Measurements from ENCODE around the gene ELP1. TPM values are rescaled to one million over a fixed set of nuclear protein-coding genes. Genes with fewer than 3 reads are reported as not detected.

ELP1 gene
- total and polyA plus RNA-seq, 2 experiments from 2014 or later = 25.0 to 31.7 TPM

DNA sequence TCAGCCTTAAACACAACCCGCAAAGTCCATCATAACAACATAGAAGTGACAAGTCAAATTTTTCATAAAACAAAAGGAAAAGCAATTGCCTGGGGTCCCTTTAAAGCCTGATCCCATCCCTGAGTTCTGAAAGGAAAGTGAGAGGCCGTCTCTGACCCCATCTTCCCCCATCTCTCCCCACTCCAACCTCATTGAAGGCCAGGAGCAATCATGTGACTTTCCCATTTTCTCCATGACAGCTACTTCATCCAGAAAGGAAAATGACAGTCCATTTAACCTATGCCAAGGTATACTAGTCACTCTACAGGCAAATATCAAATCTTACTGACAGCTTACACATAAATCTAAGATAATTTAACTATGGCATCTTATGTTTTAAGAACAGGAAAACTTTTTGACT lies 56.4 kb downstream of the ELP1 start:
- Histone ChIP-seq H3K4me1 (ENCODE audit: low read depth) (no peaks in the 10 kb centered on the region), H3K36me3 (peaks cover 77% of the 10 kb centered on the region), H3K9me3 (ENCODE audit: low read depth) (no peaks in the 10 kb centered on the region), H3K27me3 (no peaks in the 10 kb centered on the region), H3K27ac (no peak overlapping the region), H3K4me3 (no peak overlapping the region)
- DNase-seq (ENCODE audit: low read depth in 1 of 2, low spot score in 1 of 2) = no peak
- TF ChIP-seq, protein P1, sequence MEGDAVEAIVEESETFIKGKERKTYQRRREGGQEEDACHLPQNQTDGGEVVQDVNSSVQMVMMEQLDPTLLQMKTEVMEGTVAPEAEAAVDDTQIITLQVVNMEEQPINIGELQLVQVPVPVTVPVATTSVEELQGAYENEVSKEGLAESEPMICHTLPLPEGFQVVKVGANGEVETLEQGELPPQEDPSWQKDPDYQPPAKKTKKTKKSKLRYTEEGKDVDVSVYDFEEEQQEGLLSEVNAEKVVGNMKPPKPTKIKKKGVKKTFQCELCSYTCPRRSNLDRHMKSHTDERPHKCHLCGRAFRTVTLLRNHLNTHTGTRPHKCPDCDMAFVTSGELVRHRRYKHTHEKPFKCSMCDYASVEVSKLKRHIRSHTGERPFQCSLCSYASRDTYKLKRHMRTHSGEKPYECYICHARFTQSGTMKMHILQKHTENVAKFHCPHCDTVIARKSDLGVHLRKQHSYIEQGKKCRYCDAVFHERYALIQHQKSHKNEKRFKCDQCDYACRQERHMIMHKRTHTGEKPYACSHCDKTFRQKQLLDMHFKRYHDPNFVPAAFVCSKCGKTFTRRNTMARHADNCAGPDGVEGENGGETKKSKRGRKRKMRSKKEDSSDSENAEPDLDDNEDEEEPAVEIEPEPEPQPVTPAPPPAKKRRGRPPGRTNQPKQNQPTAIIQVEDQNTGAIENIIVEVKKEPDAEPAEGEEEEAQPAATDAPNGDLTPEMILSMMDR (IDR thresholded peaks at IDR 0.05; ENCODE audit: low read depth, low read length) = no peak

GRCh38 chr9:108876425-108876824 lies 57.5 kb downstream of the ELP1 start:
- TF ChIP-seq, protein P1 (IDR thresholded peaks at IDR 0.05; ENCODE audit: low read depth, low read length) = no peak
- H3K27me3 ChIP-seq = no peaks in the 10 kb centered on the region
- H3K4me3 ChIP-seq = no peak overlapping the region
- no peaks in the 10 kb centered on the region for H3K9me3 ChIP-seq (ENCODE audit: low read depth)
- H3K4me1 ChIP-seq (ENCODE audit: low read depth) = no peaks in the 10 kb centered on the region
- no peak for DNase-seq (ENCODE audit: low read depth in 1 of 2, low spot score in 1 of 2)
- no peak overlapping the region for H3K27ac ChIP-seq
- H3K36me3 ChIP-seq = peaks cover 81% of the 10 kb centered on the region

GRCh38 chr9:108874058-108874788 lies 59.7 kb downstream of the ELP1 start:
- peaks cover 65% of the 10 kb centered on the region for H3K36me3 ChIP-seq
- TF ChIP-seq, protein P1 (IDR thresholded peaks at IDR 0.05; ENCODE audit: low read depth, low read length) = no peak
- H3K27me3 ChIP-seq = no peaks in the 10 kb centered on the region
- H3K4me3 ChIP-seq = no peak overlapping the region
- no peaks in the 10 kb centered on the region for H3K9me3 ChIP-seq (ENCODE audit: low read depth)
- no peak overlapping the region for H3K27ac ChIP-seq
- H3K4me1 ChIP-seq (ENCODE audit: low read depth) = no peaks in the 10 kb centered on the region
- DNase-seq (ENCODE audit: low read depth in 1 of 2, low spot score in 1 of 2) = no peak

DNA sequence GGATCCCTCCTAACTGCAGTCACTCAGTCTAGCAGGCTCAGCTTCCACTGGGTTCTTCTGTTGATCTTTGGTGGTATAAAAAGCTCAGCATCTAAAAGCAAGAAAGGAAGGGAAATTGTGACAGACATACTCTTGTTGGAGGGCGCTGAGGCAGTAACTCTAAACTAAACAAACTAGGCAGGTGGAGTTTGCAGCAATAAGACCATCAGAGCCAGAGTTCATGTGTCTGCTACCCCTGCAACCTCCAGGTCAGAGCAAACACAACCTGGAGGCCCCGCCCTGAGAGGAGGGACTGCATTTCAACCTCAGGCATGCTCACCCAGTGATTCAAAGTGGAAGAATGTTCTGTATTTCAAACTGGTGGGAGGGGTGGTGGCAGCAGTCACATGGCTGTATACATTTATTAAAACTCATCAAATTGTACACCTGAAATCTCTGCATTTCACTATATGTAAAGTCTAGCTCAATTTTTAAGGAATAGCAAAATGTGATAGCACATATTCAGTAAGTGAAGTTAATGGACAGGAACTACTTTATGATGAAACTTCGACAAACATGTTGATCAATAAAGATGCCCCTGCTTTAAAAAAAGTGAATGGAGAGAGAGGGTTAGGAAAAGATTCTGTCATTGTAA lies 64.7 kb downstream of the ELP1 start:
- TF ChIP-seq, protein P1 (IDR thresholded peaks at IDR 0.05; ENCODE audit: low read depth, low read length) = no peak

DNA sequence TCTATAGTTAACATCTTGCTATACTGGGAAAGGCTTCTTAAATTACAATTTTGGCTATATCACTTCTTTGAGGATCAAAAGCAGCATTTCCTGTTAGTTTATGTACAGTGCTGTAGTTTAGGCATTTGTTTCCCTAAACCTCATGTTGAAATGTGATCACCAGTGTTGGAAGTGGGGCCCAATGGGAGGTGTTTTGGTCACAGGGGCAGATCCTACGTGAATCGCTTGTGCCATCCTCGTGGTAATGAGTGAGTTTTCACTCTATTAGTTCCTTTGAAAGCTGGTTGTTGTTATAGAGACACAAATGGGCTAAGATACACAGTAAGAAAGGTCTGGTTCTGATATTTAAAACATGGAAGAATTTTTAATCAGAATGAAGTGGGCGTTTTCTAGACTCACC lies 66.1 kb downstream of the ELP1 start:
- Histone ChIP-seq H3K36me3 (peaks cover 26% of the 10 kb centered on the region), H3K4me1 (ENCODE audit: low read depth) (no peaks in the 10 kb centered on the region), H3K27ac (no peak overlapping the region), H3K9me3 (ENCODE audit: low read depth) (no peaks in the 10 kb centered on the region), H3K4me3 (no peak overlapping the region), H3K27me3 (no peaks in the 10 kb centered on the region)
- TF ChIP-seq, protein P1 (IDR thresholded peaks at IDR 0.05; ENCODE audit: low read depth, low read length) = no peak
- no peak for DNase-seq (ENCODE audit: low read depth in 1 of 2, low spot score in 1 of 2)

More for the DNA sequence above, 64.7 kb downstream of the ELP1 start:
- H3K27ac ChIP-seq = no peak overlapping the region
- DNase-seq (ENCODE audit: low read depth in 1 of 2, low spot score in 1 of 2) = peak in 1 of 2 donors; percentile 19
- no peaks in the 10 kb centered on the region for H3K27me3 ChIP-seq
- H3K36me3 ChIP-seq = peaks cover 39% of the 10 kb centered on the region
- H3K4me1 ChIP-seq (ENCODE audit: low read depth) = no peaks in the 10 kb centered on the region
- H3K9me3 ChIP-seq (ENCODE audit: low read depth) = no peaks in the 10 kb centered on the region
- no peak overlapping the region for H3K4me3 ChIP-seq
